MCF 10A (cell line): ENCODE data around the gene ANO6. TPM values are rescaled to one million over a fixed set of nuclear protein-coding genes. Genes with fewer than 3 reads are reported as not detected.

ENCODE experiments used
- BruUV-seq: library from RNA; stranded (reverse); fragments of 400-500 nt; replicated peaks from 2 replicates; lab custom pipeline; 2021; lab: Mats Ljungman, UMichigan
- CTCF ChIA-PET: fragments of 300-600 bp; sonication (Branson Sonifier 250); formaldehyde crosslinking; extraction: SDS; loops from one replicate; lab custom pipeline; 2021; ENCODE audit warnings: antibody characterized with exemption, inconsistent platforms; lab: Yijun Ruan, JAX
- POLR2A ChIA-PET: fragments of 300-600, 350-650 bp; sonication (Branson Sonifier 250); formaldehyde crosslinking; extraction: SDS; loops from one replicate; lab custom pipeline; 2020; ENCODE audit warnings: antibody characterized with exemption, inconsistent platforms; lab: Yijun Ruan, JAX
- DNase-seq: peaks from one replicate; pipeline ENCODE4 v3.0.0-alpha.2; 2018; ENCODE audit not compliant: unreplicated experiment
- H3K27ac Mint-ChIP-seq: one replicate; pipeline ENCODE4 v1.8.0; 2022; ENCODE audit warnings: mild to moderate bottlenecking, low read depth, mixed read lengths; ENCODE audit not compliant: unreplicated experiment
- H3K27me3 Mint-ChIP-seq: one replicate; pipeline ENCODE4 v1.8.0; 2022; ENCODE audit warnings: mixed read lengths; ENCODE audit not compliant: insufficient read depth, unreplicated experiment
- H3K36me3 Mint-ChIP-seq: one replicate; pipeline ENCODE4 v1.8.0; 2022; ENCODE audit warnings: mild to moderate bottlenecking, moderate library complexity, mixed read lengths; ENCODE audit not compliant: insufficient read depth, unreplicated experiment
- H3K4me1 Mint-ChIP-seq: one replicate; pipeline ENCODE4 v1.8.0; 2022; ENCODE audit warnings: mixed read lengths; ENCODE audit not compliant: insufficient read depth, unreplicated experiment
- H3K4me3 Mint-ChIP-seq: one replicate; pipeline ENCODE4 v1.8.0; 2022; ENCODE audit warnings: mild to moderate bottlenecking, moderate library complexity, mixed read lengths; ENCODE audit not compliant: unreplicated experiment
- H3K9me3 Mint-ChIP-seq: one replicate; pipeline ENCODE4 v1.8.0; 2022; ENCODE audit warnings: mixed read lengths; ENCODE audit not compliant: unreplicated experiment
- CTCF ChIP-seq: fragments of 200-600 bp; IDR thresholded peaks from one replicate; pipeline ENCODE4 v1.8.0; 2022; ENCODE audit warnings: antibody characterized with exemption, mild to moderate bottlenecking; ENCODE audit not compliant: unreplicated experiment
- intact Hi-C: fragments of 100-400 bp; cut with micrococcal nuclease; formaldehyde crosslinking; loops from 2 replicates; pipeline ENCODE4 v1.14.1; 2022
- total RNA-seq: library from RNA; stranded (reverse); gene quantifications from 2 replicates; pipeline ENCODE4 v1.2.3, GENCODE V29; 2022

Gene ANO6
- total RNA-seq, 1 experiment from 2014 or later: 25.4 TPM

GRCh38 chr12:45192707-45193106, 23.2 kb upstream of the ANO6 start:
- H3K4me1 Mint-ChIP-seq: peaks cover 13% of the 10 kb centered on the region
- no peak for TF ChIP-seq CTCF
- H3K36me3 Mint-ChIP-seq: no peaks in the 10 kb centered on the region
- no peaks in the 10 kb centered on the region for H3K9me3 Mint-ChIP-seq
- intact Hi-C loops: no loop called here
- no peaks in the 10 kb centered on the region for H3K27me3 Mint-ChIP-seq
- no peak for DNase-seq
- BruUV-seq: no TSS peak
- H3K4me3 Mint-ChIP-seq: no peak overlapping the region
- ChIA-PET POLR2A (interaction anchor here (0.7 kb wide), 1 partner anchor 23 kb away, joined by 3 read pairs; no protein-coding TSS in a partner anchor), CTCF (no interaction called here)
- H3K27ac Mint-ChIP-seq: no peak overlapping the region

GRCh38 chr12:45200491-45201043, 15.3 kb upstream of the ANO6 start:
- DNase-seq: peak; percentile 47
- Mint-ChIP-seq H3K27ac (no peak overlapping the region), H3K4me1 (peaks cover 16% of the 10 kb centered on the region), H3K4me3 (peak overlapping the region; percentile 3), H3K9me3 (no peaks in the 10 kb centered on the region), H3K27me3 (no peaks in the 10 kb centered on the region), H3K36me3 (no peaks in the 10 kb centered on the region)
- intact Hi-C loops: no loop called here
- CTCF ChIA-PET: interaction anchor here (0.7 to 2.9 kb wide), 6 partner anchors 15 to 834 kb away, joined by 4 to 10 read pairs (median 4); partner anchors contain the start of gene ANO6
- POLR2A ChIA-PET: interaction anchor here (0.6 to 1.5 kb wide), 4 partner anchors 9 to 1780 kb away, joined by 3 to 9 read pairs (median 6); partner anchors contain the start of gene ANO6
- no TSS peak for BruUV-seq
- TF ChIP-seq CTCF: no peak

GRCh38 chr12:45203767-45204166, 12.1 kb upstream of the ANO6 start:
- ChIA-PET POLR2A (interaction anchor here (1.0 to 1.2 kb wide), 2 partner anchors 12 to 29 kb away, joined by 3 read pairs; partner anchors contain the start of gene ANO6), CTCF (no interaction called here)
- peaks cover 16% of the 10 kb centered on the region for H3K4me1 Mint-ChIP-seq
- intact Hi-C loops: no loop called here
- no peak for TF ChIP-seq CTCF
- BruUV-seq: no TSS peak
- H3K4me3 Mint-ChIP-seq: no peak overlapping the region
- DNase-seq: no peak
- no peaks in the 10 kb centered on the region for H3K9me3 Mint-ChIP-seq
- no peak overlapping the region for H3K27ac Mint-ChIP-seq
- no peaks in the 10 kb centered on the region for H3K27me3 Mint-ChIP-seq
- H3K36me3 Mint-ChIP-seq: no peaks in the 10 kb centered on the region

GRCh38 chr12:45204757-45205156, 11.1 kb upstream of the ANO6 start:
- intact Hi-C loops: no loop called here
- CTCF ChIA-PET: interaction anchor here (1.0 kb wide), 1 partner anchor 10 kb away, joined by 3 read pairs; no protein-coding TSS in a partner anchor

More at GRCh38 chr12:45204757-45205156, 11.1 kb upstream of the ANO6 start:
- POLR2A ChIA-PET: interaction anchor here (1.0 kb wide), 1 partner anchor 11 kb away, joined by 3 read pairs; the partner anchor contains the start of gene ANO6
- DNase-seq: no peak
- TF ChIP-seq CTCF: no peak
- no peaks in the 10 kb centered on the region for H3K36me3 Mint-ChIP-seq
- H3K27me3 Mint-ChIP-seq: no peaks in the 10 kb centered on the region
- H3K27ac Mint-ChIP-seq: no peak overlapping the region
- H3K9me3 Mint-ChIP-seq: no peaks in the 10 kb centered on the region
- no peak overlapping the region for H3K4me3 Mint-ChIP-seq
- H3K4me1 Mint-ChIP-seq: peaks cover 15% of the 10 kb centered on the region
- no TSS peak for BruUV-seq
